GM21576 (cell line): ENCODE data around the gene METTL16.

Source experiments
- ATAC-seq: cut with Tn5 transposase; IDR thresholded peaks from one replicate; pipeline ENCODE4 v1.9.1; 2021; ENCODE audit warnings: mild to moderate bottlenecking, moderate library complexity; ENCODE audit not compliant: unreplicated experiment

The METTL16 gene

DNA sequence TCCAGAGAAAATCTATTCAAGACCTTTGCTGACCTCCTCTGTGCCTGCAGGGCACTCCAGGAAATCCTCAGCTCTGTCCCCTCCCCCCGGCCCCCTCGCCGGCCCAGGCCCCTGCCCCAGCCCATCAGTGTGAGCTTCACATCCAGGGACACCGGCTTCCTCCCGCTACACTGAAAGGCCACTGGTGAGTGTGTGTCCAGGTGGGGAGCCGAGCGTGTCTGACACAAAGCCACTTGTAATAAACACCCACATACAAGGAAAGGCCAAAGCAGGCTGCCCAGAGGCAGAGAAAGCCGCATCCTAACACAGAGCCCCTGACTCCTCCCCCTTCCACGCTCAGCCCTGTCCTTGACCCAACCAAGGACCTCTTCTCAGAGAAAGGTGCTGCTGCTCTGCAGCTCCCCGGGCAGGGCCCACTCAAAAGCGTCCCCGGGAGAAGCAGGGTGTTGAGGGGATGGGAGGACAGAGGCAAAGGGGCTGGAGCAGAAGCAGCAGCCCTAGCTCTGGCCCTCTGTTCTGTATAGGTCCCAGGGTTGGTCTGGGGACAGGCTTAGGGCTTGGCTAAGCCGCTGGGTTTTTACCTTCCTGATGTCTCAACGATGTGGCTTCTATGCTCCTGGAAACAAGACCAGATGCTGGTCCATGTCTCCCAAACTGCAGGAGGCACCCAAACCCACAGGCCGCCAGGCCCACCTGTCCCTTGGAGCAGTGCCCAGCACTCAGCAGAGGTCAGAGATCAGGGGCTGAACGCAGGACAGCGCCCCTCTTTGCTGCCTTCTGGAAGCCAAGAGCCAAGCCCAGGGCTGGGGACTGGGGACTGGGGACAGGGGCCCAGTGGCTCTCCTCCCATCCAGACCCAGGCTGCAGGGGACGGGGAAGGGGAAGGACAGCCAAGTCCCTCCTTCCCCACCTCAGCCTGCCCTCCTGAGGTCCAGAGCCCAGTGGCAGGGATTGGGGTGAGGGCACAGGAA, 126.2 kb downstream of the METTL16 start:
- no peak for ATAC-seq

DNA sequence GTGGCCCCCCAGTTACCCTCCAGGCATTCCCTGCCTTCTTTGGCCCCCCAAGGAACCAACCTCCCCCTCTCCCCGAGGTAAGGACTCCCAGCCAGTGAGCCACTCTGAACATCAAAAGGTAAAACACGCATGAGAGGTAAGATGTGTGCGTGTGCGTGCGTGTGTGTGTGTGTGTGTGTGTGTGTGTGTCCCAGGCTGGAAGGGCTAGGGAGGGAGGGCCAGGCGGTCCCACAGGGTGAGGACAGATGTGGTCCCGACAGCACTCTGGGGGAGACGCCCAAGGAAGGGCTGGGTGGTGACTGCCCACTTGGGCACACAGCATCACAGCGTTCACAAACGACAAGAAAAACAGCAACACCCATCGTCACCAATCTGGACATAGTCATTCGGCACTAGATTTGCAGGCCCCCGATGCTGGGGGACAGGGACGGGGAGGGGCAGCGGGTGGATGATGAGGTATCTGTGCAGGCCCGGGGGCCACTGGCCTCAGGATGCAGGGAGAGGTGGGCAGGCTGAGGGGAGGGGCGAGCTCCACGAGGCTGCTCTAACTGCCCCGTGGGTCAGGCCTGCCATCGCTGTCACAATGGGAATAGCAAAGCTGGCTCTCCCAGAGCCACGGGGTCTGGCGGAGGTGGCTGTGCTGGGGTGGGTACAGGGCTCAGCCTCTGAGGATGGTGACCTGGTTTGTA, 127.1 kb downstream of the METTL16 start:
- ATAC-seq: no peak

DNA sequence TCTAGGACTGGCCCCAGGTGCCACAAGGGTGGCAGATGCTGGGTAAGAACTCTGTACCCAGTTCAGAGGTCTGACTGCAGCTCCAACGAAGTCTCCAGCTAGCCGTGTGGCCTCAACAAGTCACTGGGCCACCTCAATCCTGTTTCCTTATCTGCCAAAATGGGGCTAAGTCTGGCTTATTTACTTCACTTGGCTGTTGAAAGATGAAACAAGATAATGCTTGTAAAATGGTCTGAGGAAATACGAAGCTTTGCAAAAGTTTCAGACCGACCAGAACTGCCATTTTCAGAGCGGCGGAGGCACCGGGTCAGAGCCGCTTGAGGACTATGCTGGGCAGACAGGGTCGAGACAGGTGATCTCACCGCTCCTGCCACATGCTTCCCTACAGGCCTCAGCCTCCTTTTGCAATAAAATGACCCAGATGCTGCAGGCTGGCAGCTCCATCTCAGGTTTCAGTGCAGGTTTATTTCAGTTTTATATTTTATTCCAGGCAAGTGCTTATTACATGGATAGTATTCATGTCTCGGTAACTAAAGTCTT, 128.0 kb downstream of the METTL16 start:
- ATAC-seq: no peak

DNA sequence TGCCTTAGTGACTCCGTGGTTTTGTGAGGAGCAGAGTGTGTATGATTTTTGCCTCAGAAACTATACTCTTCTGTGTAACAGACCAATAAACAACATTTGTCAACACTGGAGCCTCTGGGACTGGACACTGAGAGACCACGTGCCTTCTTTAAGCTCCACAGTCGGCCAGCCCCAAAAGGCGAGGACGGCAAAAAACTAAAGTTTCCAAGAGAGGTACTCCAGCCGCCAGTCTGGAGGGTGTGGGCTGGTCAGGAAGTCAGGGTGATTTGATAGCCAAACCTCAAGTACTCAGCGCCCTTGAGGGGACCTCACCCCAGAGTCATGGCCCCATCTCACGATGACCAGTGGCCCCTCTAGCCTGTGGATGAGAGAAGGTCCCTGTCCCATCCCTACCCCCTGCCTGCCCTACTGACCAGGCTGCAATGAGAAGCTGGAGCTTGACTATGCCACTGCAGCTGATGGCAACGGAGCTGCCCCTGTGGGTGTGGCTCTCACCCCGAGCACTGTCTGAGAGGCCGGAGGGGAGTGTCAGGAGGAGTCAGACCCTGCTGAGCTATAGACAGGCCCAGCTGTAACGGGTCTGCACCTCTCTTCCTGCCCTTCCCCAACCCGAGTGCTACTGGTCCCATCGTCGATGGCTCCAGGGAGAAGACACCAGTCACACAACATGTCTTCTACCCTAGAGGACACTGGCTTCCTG, 130.6 kb downstream of the METTL16 start:
- no peak for ATAC-seq

DNA sequence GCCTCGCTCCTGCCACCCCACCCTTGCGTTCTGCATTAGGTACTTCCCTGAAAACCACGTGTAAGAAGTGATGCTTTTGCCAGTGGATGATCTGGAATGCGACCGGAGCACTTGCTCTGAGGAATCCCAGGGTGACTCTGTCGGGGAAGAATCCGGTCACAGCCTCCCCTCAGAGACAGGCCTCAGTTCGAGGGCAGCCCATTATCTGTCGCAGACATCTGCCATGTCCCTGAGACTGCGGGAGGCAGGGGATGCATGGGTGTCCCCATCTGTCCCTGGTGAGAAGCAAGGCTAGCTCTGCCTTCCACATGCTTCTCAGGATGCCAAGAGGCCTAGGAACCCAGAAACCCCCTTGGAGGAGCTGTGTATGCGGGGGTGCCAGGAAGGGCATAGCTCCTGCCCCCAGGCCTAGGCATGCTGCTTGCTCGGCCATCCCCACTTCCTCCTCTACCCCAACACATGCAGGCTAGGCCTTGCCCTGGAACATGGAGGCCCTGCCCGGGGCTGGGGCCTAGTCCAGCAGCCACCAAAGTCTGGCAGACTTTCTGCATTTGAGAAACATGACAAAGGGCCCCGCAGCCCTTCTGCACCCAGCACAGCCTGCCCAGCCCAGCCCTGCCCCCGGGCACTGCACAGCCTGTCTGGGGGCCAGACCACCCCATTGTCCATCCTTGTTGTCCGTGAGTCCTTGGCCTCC, 131.3 kb downstream of the METTL16 start:
- ATAC-seq: no peak

DNA sequence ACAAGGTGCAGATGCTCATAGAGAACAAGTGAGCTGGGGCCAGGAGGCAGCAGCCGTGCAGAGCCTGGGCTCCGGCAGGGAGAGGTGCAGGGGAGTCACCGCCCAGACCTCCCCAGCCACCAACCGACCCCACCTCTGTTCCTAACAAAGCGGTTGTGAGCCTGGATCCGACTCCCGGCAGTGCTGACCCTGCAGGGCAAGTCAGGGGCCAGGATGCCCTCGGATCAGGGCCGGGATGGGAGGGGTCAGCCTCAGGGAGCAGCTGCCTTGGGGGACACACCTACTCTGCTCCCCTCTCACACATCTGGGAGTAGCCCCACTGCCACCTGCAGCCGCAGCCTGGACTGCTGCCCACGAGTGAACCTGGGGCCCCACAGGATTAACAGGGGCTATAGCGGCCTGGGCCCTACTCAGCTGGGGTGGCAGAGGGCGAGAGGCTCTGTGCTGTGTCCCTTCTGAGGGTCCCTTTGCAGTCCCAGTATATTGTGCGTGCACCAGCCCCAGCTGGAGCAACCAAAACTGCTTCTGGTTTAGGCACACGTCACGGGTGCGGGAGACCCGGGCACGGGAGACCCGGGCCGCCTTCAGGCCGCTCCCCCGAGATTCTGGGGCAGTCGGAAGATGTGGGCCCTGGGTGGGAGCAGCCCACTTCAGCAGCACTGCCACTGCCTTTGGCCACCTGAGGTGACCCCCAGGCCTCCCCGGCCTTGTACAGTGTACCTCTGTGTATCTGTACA, 132.0 kb downstream of the METTL16 start:
- no peak for ATAC-seq

DNA sequence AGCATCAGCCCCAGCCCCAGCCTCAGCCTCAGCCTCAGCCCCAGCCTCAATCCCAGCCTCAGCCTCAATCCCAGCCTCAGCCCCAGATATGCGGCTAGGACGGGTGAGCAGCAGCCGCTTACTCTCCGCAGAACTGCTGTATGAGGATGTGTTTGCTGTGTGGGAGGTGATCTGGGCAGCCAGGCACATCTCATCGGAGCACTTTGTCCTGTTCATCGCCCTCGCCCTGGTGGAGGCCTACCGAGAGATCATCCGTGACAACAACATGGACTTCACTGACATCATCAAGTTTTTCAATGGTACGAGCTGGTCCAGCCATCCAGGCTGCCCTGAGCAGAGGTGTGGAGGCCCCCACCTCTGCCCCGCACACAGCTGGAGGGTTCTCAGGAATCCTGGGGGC, 132.8 kb downstream of the METTL16 start:
- ATAC-seq: no peak

DNA sequence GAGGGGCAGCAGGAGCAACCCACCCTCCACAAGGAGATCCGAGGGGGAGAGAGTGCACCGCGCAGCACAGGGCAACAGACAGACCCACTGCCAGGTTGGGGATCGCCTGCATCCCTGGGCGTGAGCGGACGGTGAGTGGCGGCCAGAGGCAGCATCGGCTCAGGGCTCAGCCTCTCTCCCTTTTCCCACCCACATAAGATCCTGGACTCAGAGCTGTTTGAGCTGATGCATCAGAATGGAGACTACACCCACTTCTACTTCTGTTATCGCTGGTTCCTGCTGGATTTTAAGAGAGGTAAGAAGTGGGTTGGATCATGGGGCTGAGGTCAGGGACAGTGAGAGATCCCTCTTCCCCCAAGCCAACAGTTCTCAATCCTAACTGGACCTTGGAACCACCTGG, 134.0 kb downstream of the METTL16 start:
- no peak for ATAC-seq

DNA sequence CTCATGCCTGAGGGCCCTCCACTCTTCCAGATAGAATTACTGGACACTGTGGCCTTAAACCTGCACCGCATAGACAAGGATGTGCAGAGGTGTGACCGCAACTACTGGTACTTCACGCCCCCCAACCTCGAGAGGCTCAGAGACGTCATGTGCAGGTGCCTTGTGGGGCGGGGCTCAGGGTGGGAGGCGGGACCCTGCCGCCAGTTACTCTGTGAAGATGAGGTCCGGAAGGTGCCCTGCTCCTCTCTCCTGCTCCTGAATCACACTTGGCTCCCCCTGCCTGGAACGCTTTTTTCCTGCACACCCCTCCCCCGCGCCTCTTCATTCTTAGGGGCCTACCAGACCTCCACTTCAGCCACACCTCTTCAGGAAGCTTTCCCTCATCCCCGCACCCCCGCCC, 135.6 kb downstream of the METTL16 start:
- ATAC-seq: no peak

DNA sequence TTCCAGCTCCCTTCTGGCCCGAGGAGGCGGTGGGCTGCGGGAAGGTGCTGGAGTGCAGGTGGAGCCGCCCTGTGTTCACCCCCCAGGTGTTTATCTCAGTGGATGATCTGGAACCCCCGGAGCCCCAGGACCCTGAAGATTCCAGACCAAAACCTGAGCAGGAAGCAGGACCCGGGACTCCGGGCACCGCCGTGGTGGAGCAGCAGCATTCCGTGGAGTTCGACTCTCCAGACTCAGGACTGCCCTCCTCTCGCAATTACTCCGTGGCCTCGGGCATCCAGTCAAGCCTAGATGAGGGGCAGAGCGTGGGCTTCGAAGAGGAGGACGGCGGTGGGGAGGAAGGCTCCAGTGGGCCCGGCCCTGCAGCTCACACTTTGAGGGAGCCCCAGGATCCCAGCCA, 136.3 kb downstream of the METTL16 start:
- ATAC-seq: no peak

DNA sequence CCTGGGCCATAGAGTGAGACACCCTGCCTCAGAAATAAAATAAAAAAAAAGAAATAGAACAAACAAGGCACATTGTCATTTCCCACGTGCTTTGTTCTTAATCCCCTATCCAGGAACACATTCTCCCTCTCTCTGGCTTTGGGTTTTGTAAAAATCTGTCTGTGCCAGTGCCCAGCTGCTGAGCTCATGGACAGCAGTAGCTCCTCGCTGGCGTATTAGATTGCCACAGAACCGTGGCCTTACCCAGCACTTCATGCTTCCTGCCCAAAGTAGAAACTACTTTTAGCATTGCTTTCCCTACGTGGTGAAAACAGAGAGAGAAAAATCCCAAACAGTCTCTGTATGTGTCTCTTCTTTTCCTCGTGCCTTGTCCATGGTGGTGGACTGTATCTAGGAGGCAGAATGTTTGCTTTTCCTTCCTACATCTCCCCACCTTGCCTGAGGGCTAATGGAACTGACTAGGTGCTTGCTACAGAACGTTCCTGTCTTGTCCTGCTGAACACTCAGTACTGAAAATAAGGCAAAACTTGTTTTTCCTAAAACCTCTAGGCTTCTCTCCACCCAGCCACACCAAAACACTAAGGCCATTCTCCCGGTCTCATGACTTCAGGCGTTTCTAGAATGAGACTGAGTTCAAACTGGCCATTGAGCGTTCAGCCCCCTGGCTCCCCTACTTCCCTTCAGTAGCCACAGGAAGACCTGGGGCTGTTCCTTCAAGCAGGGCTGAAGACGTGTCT, 137.0 kb downstream of the METTL16 start:
- no peak for ATAC-seq

DNA sequence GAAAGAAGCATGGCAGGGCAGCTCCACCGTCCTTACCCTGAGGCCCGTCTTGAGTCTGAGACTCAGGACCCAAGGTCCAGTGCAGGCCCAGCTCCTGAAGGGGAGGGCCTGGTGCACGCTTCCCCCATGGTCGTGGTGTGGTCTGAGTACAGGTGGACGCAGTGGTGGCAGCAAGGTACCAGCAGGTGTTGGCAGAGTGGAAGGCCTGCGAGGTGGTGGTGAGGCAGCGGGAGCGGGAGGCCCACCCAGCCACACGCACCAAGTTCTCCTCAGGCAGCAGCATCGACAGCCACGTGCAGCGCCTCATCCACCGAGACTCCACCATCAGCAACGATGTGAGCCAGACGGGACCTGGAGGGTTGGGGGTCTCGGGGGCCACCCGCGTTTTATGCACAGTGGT, 138.5 kb downstream of the METTL16 start:
- ATAC-seq: no peak

DNA sequence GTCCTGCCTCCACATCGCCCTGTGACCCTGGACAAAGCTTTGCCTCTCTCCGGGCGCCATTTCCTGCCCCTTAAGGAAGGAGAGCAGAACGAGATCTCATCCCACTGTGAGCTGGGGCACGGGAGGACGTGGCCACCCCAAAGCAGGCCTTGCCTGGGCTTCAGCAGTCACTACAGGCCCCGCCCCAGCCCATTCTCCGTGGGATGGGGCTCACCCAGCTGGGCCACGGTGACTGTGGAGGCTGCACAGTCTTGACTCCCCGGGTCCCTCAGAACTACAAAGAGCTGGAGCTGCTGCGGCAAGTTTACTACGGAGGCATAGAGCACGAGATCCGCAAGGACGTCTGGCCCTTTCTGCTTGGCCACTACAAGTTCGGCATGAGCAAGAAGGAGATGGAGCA, 139.0 kb downstream of the METTL16 start:
- no peak for ATAC-seq

DNA sequence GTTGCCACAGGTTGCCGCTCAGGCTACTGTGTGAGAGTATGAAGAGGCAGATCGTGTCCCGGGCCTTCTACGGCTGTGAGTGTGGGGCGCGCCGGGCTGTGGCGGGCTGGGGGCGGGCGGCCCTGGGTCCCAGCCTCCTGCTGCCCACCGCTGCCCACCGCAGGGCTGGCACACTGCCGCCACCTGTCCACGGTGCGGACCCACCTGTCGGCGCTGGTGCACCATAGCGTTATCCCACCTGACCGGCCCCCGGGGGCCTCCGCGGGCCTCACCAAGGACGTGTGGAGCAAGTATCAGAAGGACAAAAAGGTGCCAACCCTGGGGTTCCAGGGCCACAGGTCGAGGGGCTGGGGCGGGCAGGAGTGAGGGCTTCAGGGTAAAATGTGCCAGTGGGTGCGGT, 139.5 kb downstream of the METTL16 start:
- ATAC-seq: no peak

DNA sequence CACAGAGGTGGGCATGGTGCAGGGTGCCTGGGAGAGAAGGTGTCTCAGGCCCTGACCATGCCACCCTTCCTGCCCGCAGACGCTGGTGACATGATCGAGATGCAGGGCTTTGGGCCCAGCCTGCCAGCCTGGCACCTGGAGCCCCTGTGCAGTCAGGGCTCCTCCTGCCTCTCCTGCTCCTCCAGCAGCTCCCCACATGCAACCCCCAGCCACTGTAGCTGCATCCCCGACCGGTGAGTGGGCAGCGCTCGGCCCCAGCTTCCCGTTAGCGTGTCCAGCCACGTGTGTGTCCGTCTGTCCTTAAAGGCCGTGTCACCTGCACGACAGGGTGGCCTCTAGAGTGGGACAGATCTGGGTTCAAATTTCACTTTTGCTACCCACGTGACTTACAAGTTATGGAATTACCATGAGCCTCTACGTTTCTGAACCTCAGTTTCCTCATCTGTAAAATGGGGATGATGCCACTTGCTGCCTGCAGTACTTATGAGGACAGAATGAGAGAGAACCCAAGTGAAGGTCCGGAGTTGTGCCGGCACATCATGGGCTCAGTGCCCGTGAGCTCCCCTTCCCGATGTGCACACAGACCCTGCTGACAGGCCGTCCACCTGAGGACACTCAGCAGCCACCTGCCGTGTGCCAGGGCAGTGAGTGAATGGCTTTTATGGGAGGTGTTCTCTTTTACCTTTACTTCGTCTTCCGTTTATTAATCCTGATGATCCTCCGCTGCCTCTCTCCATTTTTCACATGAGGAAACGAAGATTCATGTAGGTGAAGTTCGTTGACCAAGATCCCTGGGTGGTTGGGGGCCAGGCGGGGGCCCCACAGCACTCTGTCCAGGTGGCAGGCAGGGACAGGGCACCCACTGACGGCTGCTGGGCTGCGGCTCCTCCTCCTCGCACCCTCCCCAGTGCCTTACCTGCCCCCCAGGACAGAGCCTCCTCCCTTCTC, 140.2 kb downstream of the METTL16 start:
- no peak for ATAC-seq

DNA sequence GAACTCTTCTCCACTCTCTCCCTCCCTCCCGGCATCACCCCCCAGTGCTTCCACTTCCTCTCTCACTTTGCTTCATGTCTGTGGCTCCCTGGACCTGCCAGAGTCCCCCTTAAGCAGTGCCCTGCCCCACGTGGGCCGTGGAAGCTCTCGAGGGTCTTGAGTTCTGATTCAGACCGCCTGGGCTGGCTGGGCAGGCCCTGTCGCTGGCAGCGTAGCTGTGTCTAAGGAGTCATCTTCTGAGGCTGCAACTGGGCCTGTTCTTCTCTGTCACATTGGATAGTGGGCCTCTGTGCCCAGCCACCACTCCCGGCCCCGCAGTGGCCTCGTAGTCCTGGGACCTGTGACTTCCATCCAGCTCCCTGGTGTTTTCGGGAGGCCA, 141.5 kb downstream of the METTL16 start:
- no peak for ATAC-seq

DNA sequence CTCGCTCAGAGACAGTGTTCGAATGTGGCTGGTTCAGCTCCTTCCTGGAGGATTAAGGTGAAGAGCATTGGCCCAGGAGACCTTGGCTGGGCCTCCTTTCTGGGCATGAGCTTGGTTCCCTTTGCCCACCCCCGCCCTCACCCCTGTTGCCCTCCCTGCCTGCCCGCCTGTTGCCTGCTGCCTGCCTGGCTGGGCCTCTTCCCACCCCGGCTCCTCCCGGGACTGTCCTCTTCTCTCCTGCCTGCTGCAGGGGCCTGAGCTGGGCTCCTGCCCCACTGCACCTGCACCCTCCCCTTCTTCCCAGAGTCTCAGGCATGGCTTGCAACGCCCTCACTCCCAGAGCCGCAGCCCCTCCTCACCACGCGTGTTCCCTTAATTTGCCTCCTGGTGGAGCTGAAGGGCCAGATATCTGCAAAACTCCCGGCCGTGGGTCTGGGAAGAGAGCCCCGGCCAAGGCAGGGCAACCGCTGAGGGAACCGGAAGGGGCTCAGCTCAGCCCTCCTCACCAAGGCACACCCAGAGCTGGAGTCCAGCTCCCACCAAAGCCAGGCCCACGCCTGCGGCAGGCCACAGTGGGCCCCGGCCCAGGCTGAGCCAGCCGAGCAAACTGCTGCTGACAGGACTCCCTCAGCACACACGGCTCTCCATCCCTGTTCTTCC, 142.0 kb downstream of the METTL16 start:
- no peak for ATAC-seq

DNA sequence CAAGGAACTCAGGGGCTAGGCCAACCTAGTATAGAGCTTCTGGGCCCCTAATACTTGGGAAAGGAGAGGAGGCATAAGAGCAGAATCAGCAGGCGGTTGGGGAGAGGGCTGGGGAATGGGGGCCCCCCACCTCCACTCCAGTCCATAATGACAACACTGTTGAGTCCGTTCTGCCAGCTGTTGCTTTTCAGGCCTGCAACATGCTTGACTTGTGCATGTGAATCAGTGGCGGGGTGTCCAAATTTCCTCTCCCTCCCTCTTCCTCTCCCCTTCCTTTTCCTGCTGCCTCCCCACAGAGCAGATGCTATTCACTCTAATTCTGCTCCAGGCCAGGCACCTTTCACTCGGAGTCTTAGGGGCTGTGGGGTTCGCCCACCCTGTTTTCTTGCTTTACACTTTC, 142.6 kb downstream of the METTL16 start:
- no peak for ATAC-seq
